Stimulated activated naive B cell treated with anti-CD40 and anti-IgM and Interleukin-4, amounts not matched to agents 10 μg/mL and 1 μg/mL and 100 μg/mL, for 72 hours (primary cell): Measurements from ENCODE around the gene AKR7A2.

Experiments
- ATAC-seq, 2 donors: fragments of 150-1000 bp; cut with Tn5 transposase; replicated peaks; 2 replicates each; pipeline ENCODE4 v1.10.0; 2021; ENCODE audit warnings: moderate library complexity in 1 of 2
- DNase-seq: peaks from one replicate; pipeline ENCODE4 v3.0.0; 2021
- H3K27ac Mint-ChIP-seq: one replicate; pipeline ENCODE4 v1.8.0; 2022; ENCODE audit warnings: mild to moderate bottlenecking, mixed read lengths
- H3K27me3 Mint-ChIP-seq, 2 donors: one replicate each; pipeline ENCODE4 v1.8.0; 2022; ENCODE audit warnings: mixed read lengths in 2 of 2
- H3K36me3 Mint-ChIP-seq, 2 donors: one replicate each; pipeline ENCODE4 v1.8.0; 2022; ENCODE audit warnings: mixed read lengths in 2 of 2, mild to moderate bottlenecking in 1 of 2
- H3K4me1 Mint-ChIP-seq, 2 donors: one replicate each; pipeline ENCODE4 v1.8.0; 2022; ENCODE audit warnings: mixed read lengths in 2 of 2, mild to moderate bottlenecking in 1 of 2
- H3K4me3 Mint-ChIP-seq, 2 donors: one replicate each; pipeline ENCODE4 v1.8.0; 2022; ENCODE audit warnings: mild to moderate bottlenecking in 2 of 2, mixed read lengths in 2 of 2, moderate library complexity in 1 of 2
- H3K9me3 Mint-ChIP-seq, 2 donors: one replicate each; pipeline ENCODE4 v1.8.0; 2022; ENCODE audit warnings: mixed read lengths in 2 of 2, mild to moderate bottlenecking in 1 of 2

AKR7A2 gene

GRCh38 chr1:19325368-19325957 lies 13.5 kb upstream of the AKR7A2 start:
- H3K4me1 Mint-ChIP-seq: peaks cover 4 to 5% of the 10 kb centered on the region in 2 donors
- peaks cover 41 to 71% of the 10 kb centered on the region in 2 donors for H3K36me3 Mint-ChIP-seq
- no peak overlapping the region for H3K4me3 Mint-ChIP-seq
- no peak overlapping the region for H3K27ac Mint-ChIP-seq
- no peaks in the 10 kb centered on the region for H3K9me3 Mint-ChIP-seq
- ATAC-seq: no peak
- no peaks in the 10 kb centered on the region for H3K27me3 Mint-ChIP-seq
- no peak for DNase-seq

- no peak for DNase-seq
- H3K4me3 Mint-ChIP-seq: no peak overlapping the region
- peaks cover 40 to 64% of the 10 kb centered on the region in 2 donors for H3K36me3 Mint-ChIP-seq
- H3K27me3 Mint-ChIP-seq: no peaks in the 10 kb centered on the region
- H3K27ac Mint-ChIP-seq: no peak overlapping the region
- no peak for ATAC-seq
- peaks cover 4 to 5% of the 10 kb centered on the region in 2 donors for H3K4me1 Mint-ChIP-seq
- H3K9me3 Mint-ChIP-seq: no peaks in the 10 kb centered on the region
Observed at GRCh38 chr1:19324665-19324990, 12.7 kb upstream of the AKR7A2 start.

GRCh38 chr1:19323987-19324664 lies 12.2 kb upstream of the AKR7A2 start:
- no peak overlapping the region for H3K4me3 Mint-ChIP-seq
- no peaks in the 10 kb centered on the region for H3K27me3 Mint-ChIP-seq
- H3K36me3 Mint-ChIP-seq: peaks cover 40 to 61% of the 10 kb centered on the region in 2 donors
- H3K4me1 Mint-ChIP-seq: peaks cover 4 to 5% of the 10 kb centered on the region in 2 donors
- no peak for DNase-seq
- H3K27ac Mint-ChIP-seq: no peak overlapping the region
- no peak for ATAC-seq
- no peaks in the 10 kb centered on the region for H3K9me3 Mint-ChIP-seq

GRCh38 chr1:19322481-19322880 lies 10.5 kb upstream of the AKR7A2 start:
- H3K27me3 Mint-ChIP-seq: no peaks in the 10 kb centered on the region
- peaks cover 33 to 56% of the 10 kb centered on the region in 2 donors for H3K36me3 Mint-ChIP-seq
- no peak overlapping the region for H3K27ac Mint-ChIP-seq

GRCh38 chr1:19321071-19321470 lies 9.1 kb upstream of the AKR7A2 start:
- no peaks in the 10 kb centered on the region for H3K9me3 Mint-ChIP-seq
- peaks cover 18 to 24% of the 10 kb centered on the region in 2 donors for H3K4me1 Mint-ChIP-seq
- no peaks in the 10 kb centered on the region for H3K27me3 Mint-ChIP-seq
- ATAC-seq (no peak), DNase-seq (no peak)
- H3K36me3 Mint-ChIP-seq: peaks cover 23 to 44% of the 10 kb centered on the region in 2 donors
- H3K4me3 Mint-ChIP-seq: no peak overlapping the region
- no peak overlapping the region for H3K27ac Mint-ChIP-seq

More at GRCh38 chr1:19322481-19322880, 10.5 kb upstream of the AKR7A2 start:
- DNase-seq (no peak), ATAC-seq (no peak)
- Mint-ChIP-seq H3K9me3 (no peaks in the 10 kb centered on the region), H3K4me3 (no peak overlapping the region), H3K4me1 (peaks cover 10 to 13% of the 10 kb centered on the region in 2 donors)

GRCh38 chr1:19319196-19319595 lies 7.3 kb upstream of the AKR7A2 start:
- Mint-ChIP-seq H3K4me1 (peaks cover 37 to 43% of the 10 kb centered on the region in 2 donors), H3K36me3 (peaks cover 17 to 41% of the 10 kb centered on the region in 2 donors), H3K27ac (no peak overlapping the region), H3K9me3 (no peaks in the 10 kb centered on the region), H3K27me3 (no peaks in the 10 kb centered on the region), H3K4me3 (no peak overlapping the region)
- DNase-seq: no peak
- ATAC-seq: no peak

GRCh38 chr1:19317126-19317910 lies 5.4 kb upstream of the AKR7A2 start:
- Mint-ChIP-seq H3K4me3 (no peak overlapping the region), H3K27me3 (no peaks in the 10 kb centered on the region), H3K4me1 (peaks cover 48 to 55% of the 10 kb centered on the region in 2 donors), H3K9me3 (no peaks in the 10 kb centered on the region), H3K27ac (peak overlapping the region; percentile 67), H3K36me3 (peaks cover 14 to 30% of the 10 kb centered on the region in 2 donors)
- no peak for ATAC-seq
- DNase-seq: no peak

GRCh38 chr1:19315378-19316198 lies 3.6 kb upstream of the AKR7A2 start:
- peak overlapping the region; percentile 43 to 49 for H3K4me3 Mint-ChIP-seq
- ATAC-seq (peak; percentile 52 to 53), DNase-seq (peak; percentile 49)

GRCh38 chr1:19313961-19314882 lies 2.3 kb upstream of the AKR7A2 start:
- H3K4me1 Mint-ChIP-seq: peaks cover 53 to 62% of the 10 kb centered on the region in 2 donors

More at GRCh38 chr1:19315378-19316198, 3.6 kb upstream of the AKR7A2 start:
- Mint-ChIP-seq H3K4me1 (peaks cover 53 to 62% of the 10 kb centered on the region in 2 donors), H3K9me3 (no peaks in the 10 kb centered on the region), H3K27ac (peak overlapping the region; percentile 61), H3K27me3 (no peaks in the 10 kb centered on the region), H3K36me3 (peaks cover 8 to 17% of the 10 kb centered on the region in 2 donors)

GRCh38 chr1:19313636-19313959 lies 1.7 kb upstream of the AKR7A2 start:
- Mint-ChIP-seq H3K36me3 (peaks cover 8 to 19% of the 10 kb centered on the region in 2 donors), H3K27ac (peak overlapping the region; percentile 20), H3K4me1 (peaks cover 53 to 62% of the 10 kb centered on the region in 2 donors), H3K9me3 (no peaks in the 10 kb centered on the region), H3K4me3 (peak overlapping the region; percentile 76 to 86), H3K27me3 (no peaks in the 10 kb centered on the region)
- no peak for ATAC-seq
- DNase-seq: no peak

More at GRCh38 chr1:19313961-19314882, 2.3 kb upstream of the AKR7A2 start:
- ATAC-seq (peak; percentile 3 to 8), DNase-seq (peak; percentile 29)
- Mint-ChIP-seq H3K4me3 (peak overlapping the region in 1 of 2 donors; percentile 28), H3K36me3 (peaks cover 5 to 17% of the 10 kb centered on the region in 2 donors), H3K9me3 (no peaks in the 10 kb centered on the region), H3K27me3 (no peaks in the 10 kb centered on the region), H3K27ac (peak overlapping the region; percentile 61)

- peak; percentile 45 to 51 for ATAC-seq
- Mint-ChIP-seq H3K36me3 (peaks cover 8 to 19% of the 10 kb centered on the region in 2 donors), H3K27me3 (no peaks in the 10 kb centered on the region), H3K9me3 (no peaks in the 10 kb centered on the region), H3K27ac (peak overlapping the region; percentile 85), H3K4me1 (peaks cover 49 to 62% of the 10 kb centered on the region in 2 donors), H3K4me3 (peak overlapping the region; percentile 76 to 86)
- no peak for DNase-seq
Observed at GRCh38 chr1:19312782-19313635, 1.1 kb upstream of the AKR7A2 start.

- H3K27ac Mint-ChIP-seq: peak overlapping the region; percentile 53
- ATAC-seq: peak; percentile 16 to 17
- DNase-seq: no peak
- no peaks in the 10 kb centered on the region for H3K27me3 Mint-ChIP-seq
- H3K9me3 Mint-ChIP-seq: no peaks in the 10 kb centered on the region
- H3K4me1 Mint-ChIP-seq: peaks cover 45 to 47% of the 10 kb centered on the region in 2 donors
- H3K36me3 Mint-ChIP-seq: peaks cover 19 to 34% of the 10 kb centered on the region in 2 donors
- H3K4me3 Mint-ChIP-seq: peak overlapping the region; percentile 85 to 86
Observed at GRCh38 chr1:19311503-19311930, 427 bp downstream of the AKR7A2 start.
